GM19035 (cell line): Measurements from ENCODE around the gene HSFX2.
"Not testable (repeated sequence)": the region's sequence is repeated elsewhere in the genome, so short reads cannot be mapped to it uniquely, and the experiment has no call there.

ENCODE experiments used
- ATAC-seq: cut with Tn5 transposase; IDR thresholded peaks from one replicate; pipeline ENCODE4 v1.9.1; 2021; ENCODE audit not compliant: unreplicated experiment

The HSFX2 gene

GRCh38 chrX:149595214-149595613, at the start of gene HSFX2:
TSS of gene HSFX2 (minus strand) at chrX:149595314. CDS start at chrX:149594700, 614 bp downstream.
- ATAC-seq = not testable (repeated sequence)

GRCh38 chrX:149643496-149643895, 48.4 kb upstream of the HSFX2 start:
- no peak for ATAC-seq

- no peak for ATAC-seq
Observed at GRCh38 chrX:149641835-149642234, 46.7 kb upstream of the HSFX2 start.

- no peak for ATAC-seq
Observed at GRCh38 chrX:149641432-149641831, 46.3 kb upstream of the HSFX2 start.

- ATAC-seq = no peak
Observed at GRCh38 chrX:149639568-149639967, 44.5 kb upstream of the HSFX2 start.

- no peak for ATAC-seq
Observed at GRCh38 chrX:149638860-149639259, 43.7 kb upstream of the HSFX2 start.

GRCh38 chrX:149633511-149633910, 38.4 kb upstream of the HSFX2 start:
- ATAC-seq = no peak

GRCh38 chrX:149631234-149632165, 36.4 kb upstream of the HSFX2 start, which contains the start of gene TMEM185A:
TSS of gene TMEM185A (minus strand) at chrX:149631792. CDS start at chrX:149631580, 212 bp downstream.
- peak; percentile 97 for ATAC-seq

- ATAC-seq = no peak
Observed at GRCh38 chrX:149630681-149631233, 35.6 kb upstream of the HSFX2 start.

- no peak for ATAC-seq
Observed at GRCh38 chrX:149629730-149630387, 34.7 kb upstream of the HSFX2 start.

- no peak for ATAC-seq
Observed at GRCh38 chrX:149628768-149629167, 33.7 kb upstream of the HSFX2 start.

GRCh38 chrX:149628280-149628679, 33.2 kb upstream of the HSFX2 start:
- ATAC-seq = no peak

- not testable (repeated sequence) for ATAC-seq
Observed at GRCh38 chrX:149626829-149627228, 31.7 kb upstream of the HSFX2 start.

- ATAC-seq = not testable (repeated sequence)
Observed at GRCh38 chrX:149619662-149620061, 24.5 kb upstream of the HSFX2 start.

- no peak for ATAC-seq
Observed at GRCh38 chrX:149618871-149619270, 23.8 kb upstream of the HSFX2 start.

- ATAC-seq = no peak
Observed at GRCh38 chrX:149611623-149612175, 16.6 kb upstream of the HSFX2 start.

GRCh38 chrX:149610511-149610910, 15.4 kb upstream of the HSFX2 start:
- ATAC-seq = no peak

GRCh38 chrX:149607699-149608098, 12.6 kb upstream of the HSFX2 start:
- no peak for ATAC-seq

GRCh38 chrX:149605248-149605885, 10.3 kb upstream of the HSFX2 start:
- ATAC-seq = not testable (repeated sequence)

GRCh38 chrX:149598603-149599002, 3.5 kb upstream of the HSFX2 start:
- ATAC-seq = not testable (repeated sequence)

- ATAC-seq = not testable (repeated sequence)
Observed at GRCh38 chrX:149595943-149596342, 829 bp upstream of the HSFX2 start.
